ENCODE results near the gene QSOX1.

The QSOX1 gene

DNA sequence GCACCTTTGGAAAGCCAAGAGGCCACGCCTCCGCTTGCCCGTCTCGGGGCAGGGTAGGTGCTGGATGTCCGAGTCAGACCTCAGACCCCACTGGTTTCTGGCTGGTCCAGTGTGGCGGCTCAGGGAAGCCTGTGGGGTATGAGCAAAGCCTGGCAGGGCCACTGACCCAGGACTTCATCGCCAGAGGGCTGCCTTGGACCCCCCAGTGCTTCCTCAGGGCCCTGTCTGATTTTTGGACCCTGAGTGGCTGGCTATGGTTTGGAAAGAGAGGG lies 95.8 kb downstream of the QSOX1 start:
- no peaks in the 10 kb centered on the region for H3K9me3 ChIP-seq (ENCODE audit: insufficient read depth, low read length)
- H3K4me1 ChIP-seq (ENCODE audit: insufficient read depth, insufficient read length), result peaks cover 26% of the 10 kb centered on the region
- no peak for DNase-seq (ENCODE audit: low read depth, low spot score)
- H3K4me3 ChIP-seq (ENCODE audit: insufficient read length, low read depth), result no peak overlapping the region
- TF ChIP-seq SUZ12 (IDR thresholded peaks at IDR 0.05; ENCODE audit: extremely low read depth, insufficient read depth, insufficient read length) (no peak), YY1 (IDR thresholded peaks at IDR 0.05; ENCODE audit: insufficient read depth, insufficient read length) (no peak), ZNF274 (IDR thresholded peaks at IDR 0.05; ENCODE audit: low read depth, low read length) (no peak)
- peaks cover 4% of the 10 kb centered on the region for H3K27me3 ChIP-seq (ENCODE audit: insufficient read depth, insufficient read length)
- H3K9ac ChIP-seq (ENCODE audit: insufficient read length, low read depth), result no peak overlapping the region
- H3K36me3 ChIP-seq (ENCODE audit: insufficient read depth, insufficient read length, low read length), result no peaks in the 10 kb centered on the region

DNA sequence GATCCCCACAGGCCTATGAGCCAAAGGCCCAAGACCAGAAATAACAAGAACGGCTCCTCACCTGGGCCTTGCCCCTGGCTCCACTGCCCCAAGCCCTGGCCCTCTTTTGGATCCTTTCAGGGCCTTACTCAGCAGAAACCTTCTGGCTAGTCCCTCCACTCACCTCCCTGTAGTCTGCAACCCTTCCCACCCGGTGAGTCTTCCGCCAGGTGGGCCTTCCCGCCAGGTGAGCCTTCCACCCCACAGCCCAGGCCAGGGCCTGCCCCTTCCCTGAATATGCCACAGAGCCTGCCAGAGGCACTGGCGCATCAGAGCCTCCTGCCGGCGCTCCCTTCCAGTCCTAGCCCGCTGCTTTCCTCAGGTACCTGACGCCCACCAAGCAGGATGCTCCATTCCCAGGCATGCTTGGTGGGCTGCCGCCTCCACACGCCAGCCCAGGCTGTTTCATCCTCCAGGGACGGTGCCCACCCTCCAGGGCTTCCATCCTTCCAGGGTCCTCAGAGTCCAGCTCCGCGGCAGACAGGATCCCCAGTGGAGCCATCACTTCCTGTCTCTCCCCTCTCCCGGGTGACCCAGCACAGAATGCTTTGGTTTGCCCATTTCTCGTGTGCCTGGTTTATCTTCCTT lies 96.3 kb downstream of the QSOX1 start:
- Histone ChIP-seq H3K27me3 (ENCODE audit: insufficient read depth, insufficient read length) (peaks cover 4% of the 10 kb centered on the region), H3K36me3 (ENCODE audit: insufficient read depth, insufficient read length, low read length) (no peaks in the 10 kb centered on the region), H3K9ac (ENCODE audit: insufficient read length, low read depth) (no peak overlapping the region), H3K4me1 (ENCODE audit: insufficient read depth, insufficient read length) (peaks cover 26% of the 10 kb centered on the region), H3K4me3 (ENCODE audit: insufficient read length, low read depth) (no peak overlapping the region), H3K9me3 (ENCODE audit: insufficient read depth, low read length) (no peaks in the 10 kb centered on the region)
- DNase-seq (ENCODE audit: low read depth, low spot score), result no peak
- TF ChIP-seq SUZ12 (IDR thresholded peaks at IDR 0.05; ENCODE audit: extremely low read depth, insufficient read depth, insufficient read length) (no peak), YY1 (IDR thresholded peaks at IDR 0.05; ENCODE audit: insufficient read depth, insufficient read length) (no peak), ZNF274 (IDR thresholded peaks at IDR 0.05; ENCODE audit: low read depth, low read length) (no peak)

DNA sequence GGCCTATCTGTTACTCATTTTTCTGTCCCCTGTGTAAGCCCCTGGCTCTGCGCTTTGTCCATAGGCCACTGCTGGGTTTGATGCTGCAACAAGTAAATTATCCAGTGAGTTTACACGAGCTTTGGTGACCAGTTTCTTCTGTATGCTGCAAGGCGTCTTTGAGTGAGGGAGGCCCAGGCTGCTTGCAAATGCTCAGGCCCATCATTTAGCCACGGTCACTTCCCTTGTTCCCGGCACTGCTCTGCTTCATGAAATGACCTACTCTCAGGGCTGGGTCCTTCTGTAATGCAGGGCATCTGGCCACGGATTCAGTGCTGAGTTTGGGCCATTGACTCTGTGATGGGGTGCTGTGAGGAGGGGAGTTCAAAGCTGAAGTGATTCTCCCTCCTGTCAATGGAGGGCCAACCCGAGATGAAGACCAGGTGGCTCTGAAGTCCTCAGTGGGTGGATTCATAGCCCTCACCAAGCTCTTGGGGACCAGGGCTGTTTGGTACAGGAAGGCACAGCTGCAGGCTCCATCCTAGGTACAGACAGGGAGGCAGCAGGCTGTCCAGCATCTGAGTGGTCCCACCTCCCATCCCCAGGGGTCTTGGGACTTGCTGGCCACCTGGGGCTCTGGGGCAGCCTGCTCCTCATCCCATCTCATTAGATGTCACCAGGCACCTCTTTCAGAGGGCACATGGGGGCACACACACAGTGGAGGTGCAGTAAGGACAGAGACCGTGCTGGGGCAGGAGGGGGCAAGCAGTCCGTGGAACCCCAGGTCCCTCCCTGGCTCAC lies 97.0 kb downstream of the QSOX1 start:
- Histone ChIP-seq H3K9ac (ENCODE audit: insufficient read length, low read depth) (no peak overlapping the region), H3K9me3 (ENCODE audit: insufficient read depth, low read length) (no peaks in the 10 kb centered on the region), H3K4me3 (ENCODE audit: insufficient read length, low read depth) (no peak overlapping the region), H3K36me3 (ENCODE audit: insufficient read depth, insufficient read length, low read length) (no peaks in the 10 kb centered on the region), H3K27me3 (ENCODE audit: insufficient read depth, insufficient read length) (peaks cover 4% of the 10 kb centered on the region), H3K4me1 (ENCODE audit: insufficient read depth, insufficient read length) (peaks cover 26% of the 10 kb centered on the region)
- DNase-seq (ENCODE audit: low read depth, low spot score), result no peak
- no peak for TF ChIP-seq SUZ12 (IDR thresholded peaks at IDR 0.05; ENCODE audit: extremely low read depth, insufficient read depth, insufficient read length)
- TF ChIP-seq YY1 (IDR thresholded peaks at IDR 0.05; ENCODE audit: insufficient read depth, insufficient read length), result no peak

DNA sequence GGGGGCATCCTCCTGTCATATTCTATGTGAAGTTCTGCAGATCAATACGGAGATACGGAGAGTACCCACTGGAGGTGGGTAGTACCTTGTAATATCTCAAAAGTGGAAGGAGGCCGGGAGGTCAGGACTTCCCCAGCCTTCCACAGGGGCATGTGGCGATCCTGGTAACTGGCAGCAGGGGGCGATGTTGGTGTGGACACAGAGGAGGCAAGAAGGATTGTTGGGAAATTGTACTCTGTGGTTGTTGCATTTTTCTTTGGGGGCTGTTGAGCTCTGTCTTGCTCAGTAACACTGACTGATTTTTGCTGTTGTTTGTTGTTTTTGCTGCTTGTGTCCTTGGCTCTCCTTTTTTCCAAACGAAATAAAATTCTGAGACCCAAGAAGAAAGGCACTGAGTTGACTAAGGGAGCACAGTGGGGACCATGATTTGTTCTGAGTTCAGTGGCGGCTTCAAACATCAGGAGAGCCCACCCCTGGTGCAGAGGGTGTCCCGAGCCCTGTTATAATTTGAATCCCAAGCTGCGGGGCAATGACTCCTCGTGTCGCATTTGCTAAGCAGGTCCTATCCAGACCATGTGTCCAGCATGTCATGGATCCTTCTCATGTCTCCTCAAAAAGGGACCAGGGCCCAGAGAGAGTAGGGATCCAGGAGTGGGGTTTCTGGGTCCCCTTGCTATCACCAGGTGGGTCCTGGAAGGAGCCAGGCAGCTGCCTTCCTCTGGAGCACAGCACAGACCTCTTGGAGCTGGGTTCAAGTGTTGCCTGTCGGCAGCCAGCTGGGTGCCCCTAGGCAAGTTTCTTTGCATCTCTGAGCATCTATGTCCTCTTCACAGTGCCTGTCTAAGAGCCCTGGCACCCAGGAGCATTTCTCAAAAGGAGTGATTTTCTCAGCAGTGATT lies 98.2 kb downstream of the QSOX1 start:
- no peak for DNase-seq (ENCODE audit: low read depth, low spot score)
- H3K4me1 ChIP-seq (ENCODE audit: insufficient read depth, insufficient read length), result peaks cover 26% of the 10 kb centered on the region
- H3K9me3 ChIP-seq (ENCODE audit: insufficient read depth, low read length), result no peaks in the 10 kb centered on the region
- no peak overlapping the region for H3K4me3 ChIP-seq (ENCODE audit: insufficient read length, low read depth)
- no peaks in the 10 kb centered on the region for H3K36me3 ChIP-seq (ENCODE audit: insufficient read depth, insufficient read length, low read length)
- peaks cover 4% of the 10 kb centered on the region for H3K27me3 ChIP-seq (ENCODE audit: insufficient read depth, insufficient read length)
- H3K9ac ChIP-seq (ENCODE audit: insufficient read length, low read depth), result no peak overlapping the region
- TF ChIP-seq YY1 (IDR thresholded peaks at IDR 0.05; ENCODE audit: insufficient read depth, insufficient read length), result no peak
- no peak for TF ChIP-seq ZNF274 (IDR thresholded peaks at IDR 0.05; ENCODE audit: low read depth, low read length)
- TF ChIP-seq SUZ12 (IDR thresholded peaks at IDR 0.05; ENCODE audit: extremely low read depth, insufficient read depth, insufficient read length), result no peak
